Measurements from ENCODE around the gene ARHGEF16. TPM values are rescaled to one million over a fixed set of nuclear protein-coding genes. Genes with fewer than 3 reads are reported as not detected.

Gene ARHGEF16
- total RNA-seq, 1 donor from 2014 or later: not detected

GRCh38 chr1:3481836-3482375 is 27.4 kb downstream of the ARHGEF16 start:
- Histone ChIP-seq H3K27me3 (no peaks in the 10 kb centered on the region), H3K36me3 (no peaks in the 10 kb centered on the region), H3K27ac (no peak overlapping the region), H3K4me1 (no peaks in the 10 kb centered on the region), H3K4me3 (no peak overlapping the region), H3K9me3 (peaks cover 12 to 28% of the 10 kb centered on the region in 2 donors)
- intact Hi-C loops (cut with DNase I): no loop called here
- TF ChIP-seq CTCF (IDR thresholded peaks at IDR 0.05): no peak
- no peak for DNase-seq (ENCODE audit: low spot score in 2 of 2)

GRCh38 chr1:3482378-3482849 is 27.9 kb downstream of the ARHGEF16 start:
- TF ChIP-seq CTCF (IDR thresholded peaks at IDR 0.05): no peak
- intact Hi-C loops (cut with DNase I): no loop called here
- no peaks in the 10 kb centered on the region for H3K4me1 ChIP-seq
- H3K9me3 ChIP-seq: peaks cover 12 to 28% of the 10 kb centered on the region in 2 donors
- DNase-seq (ENCODE audit: low spot score in 2 of 2): no peak
- H3K27ac ChIP-seq: no peak overlapping the region
- H3K36me3 ChIP-seq: no peaks in the 10 kb centered on the region
- no peak overlapping the region for H3K4me3 ChIP-seq
- H3K27me3 ChIP-seq: no peaks in the 10 kb centered on the region

- Histone ChIP-seq H3K9me3 (peaks cover 14 to 32% of the 10 kb centered on the region in 2 donors), H3K4me1 (no peaks in the 10 kb centered on the region), H3K27ac (no peak overlapping the region), H3K4me3 (no peak overlapping the region), H3K36me3 (no peaks in the 10 kb centered on the region), H3K27me3 (no peaks in the 10 kb centered on the region)
- no peak for DNase-seq (ENCODE audit: low spot score in 2 of 2)
- no peak for TF ChIP-seq CTCF (IDR thresholded peaks at IDR 0.05)
- intact Hi-C loops (cut with DNase I): no loop called here
Observed at GRCh38 chr1:3483380-3483779, 28.9 kb downstream of the ARHGEF16 start.

GRCh38 chr1:3483801-3484444 is 29.5 kb downstream of the ARHGEF16 start:
- no peak overlapping the region for H3K27ac ChIP-seq
- peaks cover 18 to 36% of the 10 kb centered on the region in 2 donors for H3K9me3 ChIP-seq
- no peaks in the 10 kb centered on the region for H3K27me3 ChIP-seq
- peaks cover 1 to 2% of the 10 kb centered on the region in 2 donors for H3K36me3 ChIP-seq
- peak; percentile 40 to 42 (median 42) for TF ChIP-seq CTCF (IDR thresholded peaks at IDR 0.05)
- no peak overlapping the region for H3K4me3 ChIP-seq
- DNase-seq (ENCODE audit: low spot score in 2 of 2): no peak
- H3K4me1 ChIP-seq: no peaks in the 10 kb centered on the region
- intact Hi-C loops (cut with DNase I): no loop called here

GRCh38 chr1:3485016-3485415 is 30.6 kb downstream of the ARHGEF16 start:
- H3K9me3 ChIP-seq: peaks cover 23 to 40% of the 10 kb centered on the region in 2 donors
- H3K4me3 ChIP-seq: no peak overlapping the region
- H3K36me3 ChIP-seq: peaks cover 12 to 13% of the 10 kb centered on the region in 2 donors
- no peaks in the 10 kb centered on the region for H3K27me3 ChIP-seq
- DNase-seq (ENCODE audit: low spot score in 2 of 2): no peak
- no peak for TF ChIP-seq CTCF (IDR thresholded peaks at IDR 0.05)
- H3K4me1 ChIP-seq: no peaks in the 10 kb centered on the region
- no peak overlapping the region for H3K27ac ChIP-seq
- intact Hi-C loops (cut with DNase I): no loop called here
